HG03520 (cell line): Measurements from ENCODE around the gene MRPL40.
A peak's percentile ranks its signal among the peaks of the same experiment; 100 is the strongest.

Source experiments
- ATAC-seq: cut with Tn5 transposase; IDR thresholded peaks from one replicate; pipeline ENCODE4 v1.9.1; 2021; ENCODE audit warnings: mild to moderate bottlenecking, moderate library complexity; ENCODE audit not compliant: unreplicated experiment

Gene MRPL40

GRCh38 chr22:19432133-19432851 is at the start of gene MRPL40:
Gene MRPL40 (plus strand): TSS chr22:19432545. CDS start chr22:19432555, 10 bp downstream.
- ATAC-seq, result peak; percentile 73

- no peak for ATAC-seq
These were observed 49.1 kb upstream of the MRPL40 start for GRCh38 chr22:19383292-19383691.

- no peak for ATAC-seq
These were observed 47.0 kb upstream of the MRPL40 start for GRCh38 chr22:19385221-19385906.

GRCh38 chr22:19386248-19386647 is 46.1 kb upstream of the MRPL40 start:
- ATAC-seq, result no peak

GRCh38 chr22:19387038-19387437 is 45.3 kb upstream of the MRPL40 start:
- no peak for ATAC-seq

- no peak for ATAC-seq
These were observed 44.8 kb upstream of the MRPL40 start for GRCh38 chr22:19387575-19387974.

GRCh38 chr22:19393704-19394103 is 38.6 kb upstream of the MRPL40 start:
- no peak for ATAC-seq

- no peak for ATAC-seq
These were observed 37.9 kb upstream of the MRPL40 start for GRCh38 chr22:19394274-19395050.

- ATAC-seq, result no peak
These were observed 37.1 kb upstream of the MRPL40 start for GRCh38 chr22:19395276-19395675.

- no peak for ATAC-seq
These were observed 35.8 kb upstream of the MRPL40 start for GRCh38 chr22:19396561-19396933.

- ATAC-seq, result no peak
These were observed 35.2 kb upstream of the MRPL40 start for GRCh38 chr22:19396934-19397733.

GRCh38 chr22:19397734-19398104 is 34.6 kb upstream of the MRPL40 start:
- ATAC-seq, result no peak

- no peak for ATAC-seq
These were observed 34.1 kb upstream of the MRPL40 start for GRCh38 chr22:19398206-19398605.

- no peak for ATAC-seq
These were observed 33.7 kb upstream of the MRPL40 start for GRCh38 chr22:19398652-19399051.

GRCh38 chr22:19400881-19401280 is 31.5 kb upstream of the MRPL40 start:
- ATAC-seq, result no peak

- ATAC-seq, result no peak
These were observed 30.9 kb upstream of the MRPL40 start for GRCh38 chr22:19401483-19401882.

GRCh38 chr22:19402642-19403191 is 29.6 kb upstream of the MRPL40 start:
- no peak for ATAC-seq

- no peak for ATAC-seq
These were observed 27.7 kb upstream of the MRPL40 start for GRCh38 chr22:19404676-19405075.

GRCh38 chr22:19405133-19405532 is 27.2 kb upstream of the MRPL40 start:
- ATAC-seq, result no peak

- no peak for ATAC-seq
These were observed 26.7 kb upstream of the MRPL40 start for GRCh38 chr22:19405652-19406051.
